Fibroblast of lung (primary cell): ENCODE measurements around the gene TGFB2.

Source experiments
- EZH2 ChIP-seq: IDR thresholded peaks from 2 replicates; pipeline ENCODE4 v1.5.1; 2012; ENCODE audit warnings: low read length, control low read depth, mild to moderate bottlenecking; ENCODE audit errors: missing control alignments
- TF ChIP-seq, protein P1 (sequence below), 2 donors: IDR thresholded peaks in 1 of 2; conservative IDR thresholded peaks in 1 of 2; 1 replicate in 1 of 2; 2 replicates in 1 of 2; pipeline ENCODE4 v1.5.1; 2011 to 2012; ENCODE audit warnings: low read length in 2 of 2, control low read depth in 1 of 2, inconsistent platforms in 1 of 2, low read depth in 1 of 2, mild to moderate bottlenecking in 1 of 2

DNA sequence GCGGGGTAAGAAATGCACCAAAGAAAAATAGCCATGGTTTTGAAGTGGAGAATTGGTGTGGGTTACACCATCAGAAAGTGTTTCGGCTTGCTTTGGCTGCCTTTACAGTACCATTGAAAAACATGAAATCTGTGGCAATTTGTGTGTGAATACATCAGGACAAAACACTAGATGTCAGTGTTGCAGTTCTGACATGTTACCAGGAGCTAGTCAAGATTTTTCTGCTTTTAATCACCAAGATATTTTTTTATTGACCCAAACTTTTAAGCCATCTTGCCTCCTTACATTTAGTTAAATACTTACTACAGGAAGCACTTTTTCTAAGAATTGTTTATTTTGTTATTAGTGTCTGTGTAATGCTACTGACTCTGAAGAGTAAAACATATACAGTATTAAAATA is 45.7 kb upstream of the TGFB2 start:
- TF ChIP-seq EZH2 = no peak
- TF ChIP-seq, protein P1, sequence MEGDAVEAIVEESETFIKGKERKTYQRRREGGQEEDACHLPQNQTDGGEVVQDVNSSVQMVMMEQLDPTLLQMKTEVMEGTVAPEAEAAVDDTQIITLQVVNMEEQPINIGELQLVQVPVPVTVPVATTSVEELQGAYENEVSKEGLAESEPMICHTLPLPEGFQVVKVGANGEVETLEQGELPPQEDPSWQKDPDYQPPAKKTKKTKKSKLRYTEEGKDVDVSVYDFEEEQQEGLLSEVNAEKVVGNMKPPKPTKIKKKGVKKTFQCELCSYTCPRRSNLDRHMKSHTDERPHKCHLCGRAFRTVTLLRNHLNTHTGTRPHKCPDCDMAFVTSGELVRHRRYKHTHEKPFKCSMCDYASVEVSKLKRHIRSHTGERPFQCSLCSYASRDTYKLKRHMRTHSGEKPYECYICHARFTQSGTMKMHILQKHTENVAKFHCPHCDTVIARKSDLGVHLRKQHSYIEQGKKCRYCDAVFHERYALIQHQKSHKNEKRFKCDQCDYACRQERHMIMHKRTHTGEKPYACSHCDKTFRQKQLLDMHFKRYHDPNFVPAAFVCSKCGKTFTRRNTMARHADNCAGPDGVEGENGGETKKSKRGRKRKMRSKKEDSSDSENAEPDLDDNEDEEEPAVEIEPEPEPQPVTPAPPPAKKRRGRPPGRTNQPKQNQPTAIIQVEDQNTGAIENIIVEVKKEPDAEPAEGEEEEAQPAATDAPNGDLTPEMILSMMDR (conservative IDR thresholded peaks at IDR 0.05 in 1 of 2, IDR thresholded peaks at IDR 0.05 in 1 of 2; ENCODE audit: low read depth in 1 of 2, low read length in 2 of 2) = peak; percentile 56 to 65
